Large intestine (tissue), 3 donors: ENCODE data around the gene WDFY2. TPM values are rescaled to one million over a fixed set of nuclear protein-coding genes. Genes with fewer than 3 reads are reported as not detected.

Experiments used
- DNase-seq, 2 donors: peaks; one replicate each; pipeline versions ENCODE4 v3.0.0 to v3.0.0-alpha.2; 2013
- H3K27ac ChIP-seq: one replicate; pipeline ENCODE4 v1.5.1; 2013; ENCODE audit warnings: low read length
- H3K27me3 ChIP-seq: 2 replicates; pipeline ENCODE4 v1.6.1; 2013; ENCODE audit warnings: low read length; ENCODE audit not compliant: control insufficient read depth, insufficient read depth
- H3K36me3 ChIP-seq: 2 replicates; pipeline ENCODE4 v1.6.1; 2013; ENCODE audit warnings: low read length; ENCODE audit not compliant: control insufficient read depth, insufficient read depth
- H3K4me1 ChIP-seq: one replicate; pipeline ENCODE4 v1.6.1; 2013; ENCODE audit warnings: low read length; ENCODE audit not compliant: control insufficient read depth, insufficient read depth
- H3K4me3 ChIP-seq: one replicate; pipeline ENCODE4 v1.5.1; 2013; ENCODE audit warnings: low read length
- H3K9me3 ChIP-seq: one replicate; pipeline ENCODE4 v1.6.1; 2013; ENCODE audit warnings: mild to moderate bottlenecking, low read depth, low read length, moderate library complexity; ENCODE audit not compliant: control insufficient read depth
- WGBS: methylation state at CpG from one replicate; pipeline ENCODE4 v1.1.5; 2013; ENCODE audit warnings: low lambda C conversion rate; ENCODE audit not compliant: insufficient coverage; 5-methylcytosine and 5-hydroxymethylcytosine counted together
- polyA plus RNA-seq: library from polyadenylated mRNA; unstranded; fragments of 120-200 nt; gene quantifications from one replicate; pipeline ENCODE4 v1.2.1, GENCODE V29; 2013

Gene WDFY2
- polyA plus RNA-seq, 1 donor = 7.2 TPM

- H3K27ac ChIP-seq = no peak overlapping the region
- H3K27me3 ChIP-seq = no peaks in the 10 kb centered on the region
- no peak overlapping the region for H3K4me3 ChIP-seq
- H3K9me3 ChIP-seq = no peaks in the 10 kb centered on the region
- no CpG with 5 or more reads among the region's 11 CpGs for WGBS
- no peaks in the 10 kb centered on the region for H3K36me3 ChIP-seq
- no peak for DNase-seq
- no peaks in the 10 kb centered on the region for H3K4me1 ChIP-seq
These were observed 194.1 kb downstream of the WDFY2 start for GRCh38 chr13:51778392-51778791.

GRCh38 chr13:51780099-51780498, 195.8 kb downstream of the WDFY2 start:
- DNase-seq = no peak
- no peaks in the 10 kb centered on the region for H3K27me3 ChIP-seq
- H3K4me3 ChIP-seq = no peak overlapping the region
- H3K27ac ChIP-seq = no peak overlapping the region
- no peaks in the 10 kb centered on the region for H3K9me3 ChIP-seq
- 83% methylated on average over 2 of the region's 3 CpGs for WGBS
- H3K4me1 ChIP-seq = no peaks in the 10 kb centered on the region
- H3K36me3 ChIP-seq = no peaks in the 10 kb centered on the region

- Histone ChIP-seq H3K4me3 (no peak overlapping the region), H3K27me3 (no peaks in the 10 kb centered on the region), H3K4me1 (no peaks in the 10 kb centered on the region), H3K9me3 (no peaks in the 10 kb centered on the region), H3K36me3 (no peaks in the 10 kb centered on the region), H3K27ac (no peak overlapping the region)
- no CpG with 5 or more reads among the region's 15 CpGs for WGBS
- no peak for DNase-seq
These were observed 197.2 kb downstream of the WDFY2 start for GRCh38 chr13:51781246-51782022.

- H3K4me3 ChIP-seq = no peak overlapping the region
- H3K4me1 ChIP-seq = no peaks in the 10 kb centered on the region
- H3K27ac ChIP-seq = no peak overlapping the region
- no CpG with 5 or more reads among the region's 15 CpGs for WGBS
- H3K27me3 ChIP-seq = no peaks in the 10 kb centered on the region
- no peak for DNase-seq
- H3K36me3 ChIP-seq = no peaks in the 10 kb centered on the region
- no peaks in the 10 kb centered on the region for H3K9me3 ChIP-seq
These were observed 197.9 kb downstream of the WDFY2 start for GRCh38 chr13:51782026-51782710.

- no peak for DNase-seq
- 40% methylated on average over 1 of the region's 9 CpGs for whole genome bisulfite sequencing
- no peaks in the 10 kb centered on the region for H3K27me3 ChIP-seq
- no peaks in the 10 kb centered on the region for H3K9me3 ChIP-seq
- no peak overlapping the region for H3K4me3 ChIP-seq
- no peaks in the 10 kb centered on the region for H3K4me1 ChIP-seq
- H3K27ac ChIP-seq = no peak overlapping the region
- H3K36me3 ChIP-seq = no peaks in the 10 kb centered on the region
These were observed 199.3 kb downstream of the WDFY2 start for GRCh38 chr13:51783428-51784094.

- no CpG with 5 or more reads among the region's 1 CpG for WGBS
- Histone ChIP-seq H3K4me3 (no peak overlapping the region), H3K27me3 (no peaks in the 10 kb centered on the region), H3K27ac (no peak overlapping the region), H3K9me3 (no peaks in the 10 kb centered on the region), H3K4me1 (no peaks in the 10 kb centered on the region), H3K36me3 (no peaks in the 10 kb centered on the region)
- DNase-seq = no peak
These were observed 199.8 kb downstream of the WDFY2 start for GRCh38 chr13:51784097-51784496.

- DNase-seq = peak in 1 of 2 donors; percentile 38
- H3K27ac ChIP-seq = no peak overlapping the region
- H3K27me3 ChIP-seq = no peaks in the 10 kb centered on the region
- H3K36me3 ChIP-seq = no peaks in the 10 kb centered on the region
- H3K4me1 ChIP-seq = no peaks in the 10 kb centered on the region
- WGBS = no CpG with 5 or more reads among the region's 12 CpGs
- H3K4me3 ChIP-seq = no peak overlapping the region
- no peaks in the 10 kb centered on the region for H3K9me3 ChIP-seq
These were observed 201.6 kb downstream of the WDFY2 start for GRCh38 chr13:51785712-51786424.

- Histone ChIP-seq H3K4me3 (no peak overlapping the region), H3K9me3 (no peaks in the 10 kb centered on the region), H3K27me3 (no peaks in the 10 kb centered on the region), H3K4me1 (no peaks in the 10 kb centered on the region), H3K27ac (no peak overlapping the region), H3K36me3 (no peaks in the 10 kb centered on the region)
- 89% methylated on average over 5 of the region's 10 CpGs for WGBS
- DNase-seq = no peak
These were observed 202.4 kb downstream of the WDFY2 start for GRCh38 chr13:51786425-51787265.

GRCh38 chr13:51793570-51794271, 209.5 kb downstream of the WDFY2 start:
- WGBS = 83% methylated on average over 1 of the region's 6 CpGs
- Histone ChIP-seq H3K4me1 (no peaks in the 10 kb centered on the region), H3K27ac (no peak overlapping the region), H3K27me3 (no peaks in the 10 kb centered on the region), H3K9me3 (no peaks in the 10 kb centered on the region), H3K4me3 (no peak overlapping the region), H3K36me3 (peaks cover under 1% of the 10 kb centered on the region)
- no peak for DNase-seq
